Stomach smooth muscle (tissue), 2 donors: Measurements from ENCODE around the gene SLU7.

Experiments used
- H3K27ac ChIP-seq: one replicate; pipeline ENCODE4 v1.7.0; 2013; ENCODE audit warnings: mild to moderate bottlenecking, low read length, inconsistent platforms
- H3K27me3 ChIP-seq, 2 donors: one replicate each; pipeline ENCODE4 v1.7.0; 2013; ENCODE audit warnings: low read length in 2 of 2; ENCODE audit not compliant: insufficient read depth in 2 of 2, control insufficient read depth in 1 of 2
- H3K36me3 ChIP-seq, 2 donors: one replicate each; pipeline ENCODE4 v1.7.0; 2013; ENCODE audit warnings: low read length in 2 of 2; ENCODE audit not compliant: control insufficient read depth in 2 of 2, insufficient read depth in 2 of 2
- H3K4me1 ChIP-seq: one replicate; pipeline ENCODE4 v1.7.0; 2013; ENCODE audit warnings: low read length; ENCODE audit not compliant: control insufficient read depth, insufficient read depth
- H3K4me3 ChIP-seq, 2 donors: one replicate each; pipeline ENCODE4 v1.7.0; 2013; ENCODE audit warnings: low read length in 2 of 2
- H3K9ac ChIP-seq, 2 donors: one replicate each; pipeline ENCODE4 v1.7.0; 2013; ENCODE audit warnings: low read length in 2 of 2, mild to moderate bottlenecking in 1 of 2
- H3K9me3 ChIP-seq, 2 donors: one replicate each; pipeline ENCODE4 v1.7.0; 2013; ENCODE audit warnings: low read length in 2 of 2; ENCODE audit not compliant: control insufficient read depth in 2 of 2
- donor health status: healthy.
- donor health status: Pancreatic carcinoma.

SLU7 gene

DNA sequence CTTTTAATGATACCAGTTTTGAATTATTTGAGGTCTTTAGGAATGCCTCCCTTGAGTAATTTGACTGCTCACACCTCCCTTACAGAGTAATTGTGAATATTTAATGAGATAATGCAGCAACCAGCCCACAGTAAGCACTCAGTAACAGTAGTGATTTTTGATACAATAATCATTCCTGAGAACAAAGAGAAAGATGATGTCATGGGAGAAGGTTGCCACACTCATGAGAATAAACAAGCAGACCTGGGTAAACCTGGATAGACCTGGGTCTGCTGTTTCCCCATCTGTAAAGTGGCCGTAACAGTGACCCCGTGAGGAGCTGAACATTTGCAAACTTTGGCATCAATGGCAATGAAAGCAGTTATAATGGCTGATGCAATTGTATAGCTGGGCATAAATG, 52.7 kb downstream of the SLU7 start:
- Histone ChIP-seq H3K4me1 (peaks cover 13% of the 10 kb centered on the region), H3K36me3 (no peaks in the 10 kb centered on the region), H3K4me3 (no peak overlapping the region), H3K9ac (no peak overlapping the region), H3K27ac (no peak overlapping the region), H3K27me3 (no peaks in the 10 kb centered on the region), H3K9me3 (no peaks in the 10 kb centered on the region)

DNA sequence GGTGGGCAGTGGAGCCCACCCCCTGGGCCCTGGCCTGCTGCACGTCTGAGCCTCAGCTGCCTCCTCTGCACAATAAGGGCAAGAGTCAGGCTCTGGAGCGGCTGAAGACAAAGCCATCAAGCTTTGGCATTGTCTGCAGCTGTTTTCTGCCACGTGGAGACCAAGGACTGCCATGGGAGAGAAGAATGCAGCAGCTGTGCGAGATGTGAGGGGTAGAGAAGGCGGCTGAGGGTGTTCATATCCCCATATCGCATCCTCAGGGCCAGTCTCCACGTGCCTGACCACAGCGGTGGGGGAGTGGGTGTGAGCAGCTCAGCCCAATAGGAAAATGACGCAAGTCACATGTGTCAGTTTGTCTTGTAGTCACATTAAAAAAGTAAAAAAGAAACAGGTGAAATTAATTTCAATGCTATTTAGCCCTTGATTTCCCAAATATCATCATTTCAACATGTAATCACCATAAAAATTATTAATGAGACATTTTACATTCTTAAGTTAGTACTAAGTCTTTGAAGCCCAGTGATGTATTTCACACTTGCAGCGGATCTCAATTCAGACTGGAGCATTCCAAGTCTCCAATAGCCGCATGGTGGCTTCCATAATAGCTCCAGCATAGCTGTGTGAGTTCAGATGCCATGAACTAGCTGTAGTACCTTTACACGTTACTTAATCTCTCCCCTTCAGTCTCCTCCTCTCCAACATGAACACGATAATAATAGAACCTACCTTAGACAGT, 55.1 kb downstream of the SLU7 start:
- Histone ChIP-seq H3K27me3 (no peaks in the 10 kb centered on the region), H3K36me3 (no peaks in the 10 kb centered on the region), H3K27ac (peak overlapping the region; percentile 18), H3K4me3 (no peak overlapping the region), H3K9me3 (no peaks in the 10 kb centered on the region), H3K4me1 (peaks cover 11% of the 10 kb centered on the region), H3K9ac (no peak overlapping the region)

DNA sequence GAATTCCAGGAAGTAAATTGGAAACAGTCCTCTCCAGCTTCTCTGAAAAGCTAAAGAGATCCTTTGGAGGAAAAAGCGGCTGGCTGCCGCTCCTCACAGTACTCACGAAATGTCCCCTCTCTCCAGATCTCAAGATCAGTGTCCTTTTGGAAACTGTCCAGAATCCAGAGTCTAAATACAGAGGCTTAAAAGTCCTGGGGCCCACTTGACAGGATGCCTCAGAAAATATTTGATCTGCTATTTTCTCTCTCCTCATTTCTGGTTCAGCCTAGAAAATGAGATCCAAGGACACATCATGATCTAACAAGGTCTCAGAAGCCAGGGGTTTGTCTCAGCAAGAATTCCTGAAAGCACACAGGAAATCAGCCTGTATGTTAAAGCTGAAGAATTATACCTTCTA, 55.7 kb downstream of the SLU7 start:
- H3K9ac ChIP-seq = no peak overlapping the region
- H3K4me3 ChIP-seq = no peak overlapping the region
- H3K27me3 ChIP-seq = no peaks in the 10 kb centered on the region
- peak overlapping the region; percentile 18 for H3K27ac ChIP-seq
- H3K4me1 ChIP-seq = peaks cover 12% of the 10 kb centered on the region
- H3K9me3 ChIP-seq = no peaks in the 10 kb centered on the region
- no peaks in the 10 kb centered on the region for H3K36me3 ChIP-seq

- Histone ChIP-seq H3K9ac (no peak overlapping the region), H3K4me1 (peaks cover 27% of the 10 kb centered on the region), H3K27me3 (no peaks in the 10 kb centered on the region), H3K27ac (no peak overlapping the region), H3K9me3 (no peaks in the 10 kb centered on the region), H3K36me3 (no peaks in the 10 kb centered on the region), H3K4me3 (no peak overlapping the region)
Measured at GRCh38 chr5:160361624-160362228, 57.2 kb downstream of the SLU7 start.

DNA sequence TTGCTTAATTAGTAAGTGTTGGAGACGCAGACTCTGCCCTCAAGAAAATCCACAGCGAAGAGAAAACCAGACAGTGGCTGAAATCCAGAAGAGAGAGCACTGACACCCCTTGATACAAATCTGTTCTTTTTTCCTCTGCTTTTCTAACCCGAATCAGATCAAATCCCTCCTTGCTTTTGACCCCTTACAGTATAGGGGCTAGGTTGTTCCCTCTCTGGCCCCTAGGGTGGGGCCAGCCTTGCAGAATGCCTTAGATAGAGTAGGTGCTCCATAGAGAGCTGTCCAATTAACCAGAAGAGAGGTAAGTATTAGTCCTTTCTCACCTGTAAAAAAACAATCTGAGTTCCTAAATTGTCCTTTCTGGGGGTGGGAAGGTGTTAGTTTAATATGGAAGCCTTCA, 58.6 kb downstream of the SLU7 start:
- Histone ChIP-seq H3K27ac (no peak overlapping the region), H3K9ac (no peak overlapping the region), H3K36me3 (no peaks in the 10 kb centered on the region)

GRCh38 chr5:160359816-160360215, 59.1 kb downstream of the SLU7 start:
- H3K9me3 ChIP-seq = no peaks in the 10 kb centered on the region
- H3K9ac ChIP-seq = no peak overlapping the region
- H3K36me3 ChIP-seq = no peaks in the 10 kb centered on the region
- no peak overlapping the region for H3K27ac ChIP-seq
- peaks cover 31% of the 10 kb centered on the region for H3K4me1 ChIP-seq
- H3K27me3 ChIP-seq = no peaks in the 10 kb centered on the region
- H3K4me3 ChIP-seq = no peak overlapping the region

More for the DNA sequence above, 58.6 kb downstream of the SLU7 start:
- H3K27me3 ChIP-seq = no peaks in the 10 kb centered on the region
- no peak overlapping the region for H3K4me3 ChIP-seq
- no peaks in the 10 kb centered on the region for H3K9me3 ChIP-seq
- H3K4me1 ChIP-seq = peaks cover 31% of the 10 kb centered on the region

DNA sequence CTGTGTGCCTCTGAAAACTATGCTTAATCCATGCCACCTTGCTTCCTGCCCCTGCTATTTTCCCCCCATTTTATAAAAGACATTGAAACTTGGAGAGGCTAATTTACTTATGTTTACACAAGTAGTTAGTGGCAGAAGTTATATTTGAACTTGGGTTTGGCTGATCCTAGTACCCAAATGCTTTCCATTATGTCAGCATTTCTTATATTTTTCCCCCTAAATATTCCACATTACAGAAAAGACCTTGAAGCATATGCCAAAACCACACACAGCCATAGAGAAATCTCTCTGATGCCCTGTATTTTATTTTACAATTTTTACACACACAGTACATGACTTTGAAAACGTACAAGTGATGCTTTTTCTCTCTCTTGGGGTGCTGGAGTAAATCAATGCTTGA, 59.6 kb downstream of the SLU7 start:
- no peaks in the 10 kb centered on the region for H3K27me3 ChIP-seq
- peaks cover 31% of the 10 kb centered on the region for H3K4me1 ChIP-seq
- H3K4me3 ChIP-seq = no peak overlapping the region
- H3K36me3 ChIP-seq = no peaks in the 10 kb centered on the region
- no peak overlapping the region for H3K9ac ChIP-seq
- no peak overlapping the region for H3K27ac ChIP-seq
- no peaks in the 10 kb centered on the region for H3K9me3 ChIP-seq

DNA sequence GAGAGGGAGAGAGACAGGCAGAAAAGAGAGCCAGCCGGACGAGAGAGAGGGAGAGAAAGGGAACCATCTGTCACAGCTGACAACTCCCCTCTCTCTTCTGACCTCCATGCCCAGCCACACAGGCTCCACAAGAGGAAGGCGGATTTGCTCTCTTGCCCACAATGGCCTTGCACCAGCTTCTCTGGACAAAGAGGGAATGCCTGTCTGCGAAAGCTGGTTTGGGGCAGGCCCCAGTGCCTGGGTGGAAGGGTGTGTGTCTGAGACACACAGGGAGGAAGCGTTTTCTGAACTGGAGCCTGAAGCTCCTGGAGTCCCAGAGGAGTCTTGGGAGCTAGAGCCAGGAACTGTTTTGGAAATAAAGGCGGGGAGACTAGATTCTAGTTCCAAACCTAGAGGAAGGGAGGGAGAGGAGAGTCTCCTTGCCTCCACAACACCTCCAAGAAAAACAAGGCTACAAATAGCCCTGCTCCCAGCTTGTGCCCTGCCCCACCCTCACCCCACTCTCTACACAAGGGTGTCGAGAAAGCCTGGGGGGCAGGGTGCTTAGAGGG, 60.9 kb downstream of the SLU7 start:
- no peaks in the 10 kb centered on the region for H3K36me3 ChIP-seq
- peak overlapping the region; percentile 50 to 64 for H3K9ac ChIP-seq
- peak overlapping the region; percentile 50 to 68 for H3K4me3 ChIP-seq
- peak overlapping the region; percentile 80 for H3K27ac ChIP-seq
- H3K27me3 ChIP-seq = no peaks in the 10 kb centered on the region
- H3K4me1 ChIP-seq = peaks cover 32% of the 10 kb centered on the region
- no peaks in the 10 kb centered on the region for H3K9me3 ChIP-seq

- H3K27me3 ChIP-seq = no peaks in the 10 kb centered on the region
- H3K9ac ChIP-seq = peak overlapping the region; percentile 50 to 64
- H3K9me3 ChIP-seq = no peaks in the 10 kb centered on the region
- H3K4me3 ChIP-seq = peak overlapping the region; percentile 26 to 68
- H3K27ac ChIP-seq = peak overlapping the region; percentile 80
- H3K36me3 ChIP-seq = no peaks in the 10 kb centered on the region
- H3K4me1 ChIP-seq = peaks cover 32% of the 10 kb centered on the region
Measured at GRCh38 chr5:160357394-160357793, 61.5 kb downstream of the SLU7 start.

DNA sequence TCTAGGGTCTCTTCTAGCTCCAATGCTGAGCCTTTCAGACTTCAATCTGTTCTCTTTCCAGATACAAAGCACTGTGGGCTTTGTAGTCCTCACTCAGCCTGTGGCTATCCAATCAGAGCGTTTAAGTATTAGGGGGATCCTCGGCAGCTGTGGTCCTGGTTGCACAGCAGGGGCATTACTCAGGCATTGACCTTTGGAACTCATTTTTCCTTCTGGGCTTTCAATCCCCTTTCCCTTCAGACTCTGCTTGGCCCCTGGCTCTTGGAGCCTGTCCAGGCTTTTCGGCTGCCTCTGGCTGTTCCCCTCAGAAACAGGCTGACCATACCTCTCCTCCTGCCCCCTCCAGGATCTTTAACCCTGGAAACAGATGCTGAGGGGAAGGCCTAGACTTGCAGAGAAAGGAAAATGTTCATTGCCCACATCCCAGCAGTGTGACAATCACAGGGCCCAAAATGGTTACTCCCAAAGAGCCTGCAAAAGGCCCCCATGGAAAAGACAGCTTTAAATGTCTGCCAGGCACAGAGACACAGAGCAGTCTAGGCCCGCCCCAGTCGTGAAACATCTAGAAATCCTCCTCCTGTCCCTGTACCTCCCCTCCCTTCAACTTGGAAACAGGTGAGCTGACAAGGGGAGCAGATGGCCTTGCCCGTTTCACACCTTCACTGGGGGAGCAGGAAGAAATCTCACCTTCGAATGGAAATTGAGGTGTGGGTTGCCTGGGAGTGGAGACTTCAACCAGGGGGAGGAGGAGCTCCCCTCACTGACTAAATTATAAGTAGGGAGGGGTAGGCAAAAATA, 62.1 kb downstream of the SLU7 start:
- Histone ChIP-seq H3K9me3 (no peaks in the 10 kb centered on the region), H3K27ac (peak overlapping the region; percentile 80), H3K4me3 (peak overlapping the region; percentile 26 to 68), H3K36me3 (no peaks in the 10 kb centered on the region), H3K27me3 (no peaks in the 10 kb centered on the region), H3K9ac (peak overlapping the region in 1 of 2 donors; percentile 29), H3K4me1 (peaks cover 32% of the 10 kb centered on the region)
